ENCODE data around the gene SAMD15.

- TF ChIP-seq CTCF (IDR thresholded peaks at IDR 0.05; ENCODE audit: insufficient read depth, low read depth, low read length): no peak
- TF ChIP-seq EZH2 (IDR thresholded peaks at IDR 0.05; ENCODE audit: insufficient read depth, low read length): no peak
Measured at GRCh38 chr14:77390188-77390587, 13.0 kb downstream of the SAMD15 start.

All from astrocyte (in vitro differentiated cells and primary cell).